HEK293 (cell line): ENCODE results near the gene ASNSD1.

ENCODE experiments used
- CTCF ChIP-seq: fragments of 450-650 bp; formaldehyde crosslinking; IDR thresholded peaks from 2 replicates; pipeline ENCODE4 v1.5.1; 2016; ENCODE audit warnings: missing biosample characterization, missing genetic modification characterization
- HOXC10 ChIP-seq: sonication (generic); formaldehyde crosslinking; IDR thresholded peaks from 2 replicates; pipeline ENCODE4 v1.8.1; 2023; ENCODE audit warnings: mild to moderate bottlenecking, missing genetic modification reagents
- KLF1 ChIP-seq: fragments of 450-650 bp; formaldehyde crosslinking; IDR thresholded peaks from 2 replicates; pipeline ENCODE4 v1.5.1; 2016; ENCODE audit warnings: missing biosample characterization, missing genetic modification characterization
- KLF16 ChIP-seq: fragments of 450-650 bp; formaldehyde crosslinking; IDR thresholded peaks from 2 replicates; pipeline ENCODE4 v1.5.1; 2017; ENCODE audit warnings: missing biosample characterization, missing genetic modification characterization
- ZNF146 ChIP-seq: fragments of 450-650 bp; formaldehyde crosslinking; IDR thresholded peaks from 2 replicates; pipeline ENCODE4 v1.5.1; 2016; ENCODE audit warnings: missing biosample characterization, missing genetic modification characterization
- ZNF416 ChIP-seq: fragments of 450-650 bp; formaldehyde crosslinking; IDR thresholded peaks from 2 replicates; pipeline ENCODE4 v1.5.1; 2016; ENCODE audit warnings: missing biosample characterization, missing genetic modification characterization
- ZNF660 ChIP-seq: fragments of 450-650 bp; IDR thresholded peaks from 2 replicates; pipeline ENCODE4 v1.5.1; 2018; ENCODE audit warnings: missing biosample characterization, mild to moderate bottlenecking, missing genetic modification characterization

- no peak for TF ChIP-seq KLF1 (tag by site-specific recombination)
- no peak for TF ChIP-seq ZNF416 (tag by site-specific recombination)
- TF ChIP-seq HOXC10, result no peak
- TF ChIP-seq KLF16 (tag by site-specific recombination), result no peak
- no peak for TF ChIP-seq ZNF660 (tag by site-specific recombination)
- TF ChIP-seq CTCF, result no peak
- TF ChIP-seq ZNF146, result peak; percentile 81
Observed at GRCh38 chr2:189700681-189701080, 39.4 kb downstream of the ASNSD1 start.
